Measurements from ENCODE around the gene PRSS53.

The PRSS53 gene

GRCh38 chr16:31043898-31044481 lies 44.8 kb downstream of the PRSS53 start:
- DNase-seq (ENCODE audit: low read depth, low spot score) = no peak

GRCh38 chr16:31043352-31043751 lies 45.4 kb downstream of the PRSS53 start:
- DNase-seq (ENCODE audit: low read depth, low spot score) = no peak

GRCh38 chr16:31042866-31043265 lies 45.9 kb downstream of the PRSS53 start:
- DNase-seq (ENCODE audit: low read depth, low spot score) = no peak

GRCh38 chr16:31038993-31039392 lies 49.8 kb downstream of the PRSS53 start:
- DNase-seq (ENCODE audit: low read depth, low spot score) = no peak

GRCh38 chr16:31036691-31037090 lies 52.1 kb downstream of the PRSS53 start:
- DNase-seq (ENCODE audit: low read depth, low spot score) = no peak

GRCh38 chr16:31033709-31034492 lies 54.8 kb downstream of the PRSS53 start:
- no peak for DNase-seq (ENCODE audit: low read depth, low spot score)

Measured in iPS DF 19.7 (cell line).